Glutamatergic neuron (in vitro differentiated cells): ENCODE results near the gene CACNA1H. TPM values are rescaled to one million over a fixed set of nuclear protein-coding genes. Genes with fewer than 3 reads are reported as not detected.

ENCODE experiments used
- DNase-seq: peaks from one replicate; pipeline ENCODE4 v3.0.0; 2022
- H3K27ac Mint-ChIP-seq: one replicate; pipeline ENCODE4 v1.8.0; 2020; ENCODE audit warnings: mild to moderate bottlenecking, mixed read lengths, inconsistent platforms; ENCODE audit not compliant: unreplicated experiment
- H3K27me3 Mint-ChIP-seq: one replicate; pipeline ENCODE4 v1.8.0; 2020; ENCODE audit warnings: mild to moderate bottlenecking, moderate library complexity, mixed read lengths, inconsistent platforms; ENCODE audit not compliant: unreplicated experiment
- H3K36me3 Mint-ChIP-seq: one replicate; pipeline ENCODE4 v1.8.0; 2020; ENCODE audit warnings: mild to moderate bottlenecking, mixed read lengths, inconsistent platforms; ENCODE audit not compliant: unreplicated experiment
- H3K4me1 Mint-ChIP-seq: one replicate; pipeline ENCODE4 v1.8.0; 2020; ENCODE audit warnings: mild to moderate bottlenecking, low read depth, mixed read lengths, inconsistent platforms; ENCODE audit not compliant: unreplicated experiment
- H3K4me3 Mint-ChIP-seq: one replicate; pipeline ENCODE4 v1.8.0; 2020; ENCODE audit warnings: mild to moderate bottlenecking, mixed read lengths, inconsistent platforms; ENCODE audit not compliant: unreplicated experiment
- H3K9me3 Mint-ChIP-seq: one replicate; pipeline ENCODE4 v1.8.0; 2020; ENCODE audit warnings: mild to moderate bottlenecking, moderate library complexity, mixed read lengths, inconsistent platforms; ENCODE audit not compliant: unreplicated experiment
- CTCF ChIP-seq: fragments of 200-600 bp; sonication (generic); IDR thresholded peaks from one replicate; pipeline ENCODE4 v1.5.0; 2021; ENCODE audit not compliant: partially characterized antibody, unreplicated experiment
- total RNA-seq: library from RNA; stranded (reverse); fragmentation: NEBNext Ultra II Directional; extraction: Animal tissue kit (Norgen Biotek cat#: 25700); gene quantifications from one replicate; pipeline ENCODE4 v1.2.1, GENCODE V29; 2021; ENCODE audit not compliant: unreplicated experiment

Gene CACNA1H
- total RNA-seq, 1 donor from 2014 or later = 161 TPM

DNA sequence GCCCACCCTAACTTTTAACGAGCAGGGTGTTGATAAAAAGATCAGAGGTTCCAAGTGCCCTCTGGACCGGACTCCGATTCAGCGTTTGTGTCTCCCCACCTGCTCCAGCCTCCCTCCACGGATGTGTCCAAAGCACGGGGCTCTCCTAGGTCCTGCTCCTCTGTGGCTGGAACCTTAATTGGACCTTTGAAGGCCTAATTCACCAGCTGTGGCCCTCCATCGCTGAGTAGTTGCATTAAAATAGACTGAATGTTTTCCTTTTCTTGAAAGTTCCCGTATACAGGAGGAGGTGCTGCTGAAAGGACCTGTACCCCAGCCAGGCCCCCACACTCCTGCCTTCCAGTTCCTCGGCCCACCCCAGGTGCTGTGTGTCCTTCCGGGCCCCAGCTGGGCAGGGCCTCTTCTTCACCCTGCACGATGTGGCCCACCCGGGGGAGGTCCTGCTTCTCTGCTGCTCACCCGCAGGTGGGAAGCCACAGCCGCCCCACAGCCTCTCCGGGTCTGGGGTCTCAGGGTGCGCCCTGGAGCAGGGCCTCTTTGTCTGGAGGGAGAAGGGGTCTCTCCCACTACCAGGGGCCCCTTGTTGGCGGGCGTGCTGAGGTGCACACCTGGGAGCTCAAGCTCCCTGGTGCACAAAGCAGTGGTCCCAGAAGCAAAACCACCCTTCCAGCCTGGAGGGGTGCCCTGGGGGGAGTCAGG lies 1.3 kb upstream of the CACNA1H start:
- Mint-ChIP-seq H3K9me3 (peaks cover 12% of the 10 kb centered on the region), H3K36me3 (no peaks in the 10 kb centered on the region), H3K4me3 (no peak overlapping the region), H3K27me3 (peaks cover 14% of the 10 kb centered on the region), H3K27ac (peak overlapping the region; percentile 48), H3K4me1 (peaks cover 11% of the 10 kb centered on the region)
- TF ChIP-seq CTCF = no peak
- no peak for DNase-seq

DNA sequence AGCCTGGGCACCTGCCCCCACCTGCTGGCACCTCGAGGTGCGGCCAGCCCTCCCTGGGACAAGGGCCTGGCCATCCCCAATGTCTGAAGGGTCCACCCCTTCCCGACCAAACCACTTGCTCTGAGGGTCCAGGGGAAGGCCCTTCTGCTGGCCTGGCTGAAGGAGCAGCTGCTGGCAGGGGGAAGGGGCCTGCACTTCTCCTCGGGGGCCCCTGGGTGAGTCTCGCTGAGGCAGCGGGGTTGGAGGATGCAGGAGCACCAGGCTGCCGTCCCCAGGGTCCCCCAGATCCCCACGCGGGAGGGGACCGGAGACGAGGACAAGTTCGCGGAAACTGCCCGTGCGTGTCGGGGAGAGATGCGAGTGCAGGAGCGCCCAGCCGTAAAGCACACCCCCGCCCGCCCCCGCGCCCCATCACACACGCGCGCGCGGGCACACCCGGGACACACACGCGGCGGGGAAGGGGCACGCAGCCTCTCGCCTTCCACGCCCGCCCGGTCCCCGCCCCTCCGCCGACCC lies 725 bp upstream of the CACNA1H start:
- no peak for TF ChIP-seq CTCF
- Mint-ChIP-seq H3K27ac (peak overlapping the region; percentile 64), H3K36me3 (no peaks in the 10 kb centered on the region), H3K27me3 (peaks cover 13% of the 10 kb centered on the region), H3K4me1 (peaks cover 10% of the 10 kb centered on the region), H3K4me3 (peak overlapping the region; percentile 68), H3K9me3 (peaks cover 12% of the 10 kb centered on the region)
- peak; percentile 80 for DNase-seq

- Mint-ChIP-seq H3K27ac (no peak overlapping the region), H3K9me3 (peaks cover 12% of the 10 kb centered on the region), H3K4me1 (peaks cover 10% of the 10 kb centered on the region), H3K27me3 (peaks cover 11% of the 10 kb centered on the region), H3K36me3 (no peaks in the 10 kb centered on the region), H3K4me3 (no peak overlapping the region)
- DNase-seq = no peak
- TF ChIP-seq CTCF = no peak
Observed at GRCh38 chr16:1153480-1154160, 714 bp downstream of the CACNA1H start.

DNA sequence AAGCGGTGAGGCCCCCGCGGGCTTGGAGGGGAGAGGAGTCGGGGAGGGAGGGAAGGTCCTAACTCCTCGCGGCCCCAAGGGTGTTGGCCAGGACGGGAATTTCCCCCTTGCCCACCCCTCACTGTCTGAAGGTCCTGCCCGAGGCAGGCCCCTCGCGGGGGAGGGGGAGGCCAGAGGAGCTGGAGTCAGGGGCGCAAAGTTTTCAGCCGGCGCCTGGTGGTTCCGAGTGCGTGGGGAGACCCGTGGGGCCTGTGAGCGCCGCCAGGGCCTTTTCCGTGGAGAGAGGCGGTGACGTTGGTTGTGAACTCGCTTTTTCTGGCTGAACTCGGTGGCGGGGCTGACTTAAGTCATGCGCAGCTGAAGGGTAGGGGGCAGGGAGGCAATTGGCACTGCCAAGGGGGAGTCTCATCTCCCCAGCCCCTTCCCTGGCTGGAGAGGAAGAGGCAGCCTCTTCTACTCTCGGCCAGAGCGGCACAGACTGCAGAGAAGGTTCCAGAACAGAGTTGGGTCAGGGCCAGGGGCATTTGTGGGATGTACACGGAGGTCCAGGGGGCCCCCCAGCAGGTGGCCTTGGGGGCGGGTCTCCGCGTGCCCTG lies 1.5 kb downstream of the CACNA1H start:
- H3K4me1 Mint-ChIP-seq = peaks cover 10% of the 10 kb centered on the region
- peaks cover 12% of the 10 kb centered on the region for H3K9me3 Mint-ChIP-seq
- H3K36me3 Mint-ChIP-seq = no peaks in the 10 kb centered on the region
- no peak for DNase-seq
- peak overlapping the region; percentile 90 for H3K4me3 Mint-ChIP-seq
- no peak for TF ChIP-seq CTCF
- peaks cover 10% of the 10 kb centered on the region for H3K27me3 Mint-ChIP-seq
- peak overlapping the region; percentile 59 for H3K27ac Mint-ChIP-seq

DNA sequence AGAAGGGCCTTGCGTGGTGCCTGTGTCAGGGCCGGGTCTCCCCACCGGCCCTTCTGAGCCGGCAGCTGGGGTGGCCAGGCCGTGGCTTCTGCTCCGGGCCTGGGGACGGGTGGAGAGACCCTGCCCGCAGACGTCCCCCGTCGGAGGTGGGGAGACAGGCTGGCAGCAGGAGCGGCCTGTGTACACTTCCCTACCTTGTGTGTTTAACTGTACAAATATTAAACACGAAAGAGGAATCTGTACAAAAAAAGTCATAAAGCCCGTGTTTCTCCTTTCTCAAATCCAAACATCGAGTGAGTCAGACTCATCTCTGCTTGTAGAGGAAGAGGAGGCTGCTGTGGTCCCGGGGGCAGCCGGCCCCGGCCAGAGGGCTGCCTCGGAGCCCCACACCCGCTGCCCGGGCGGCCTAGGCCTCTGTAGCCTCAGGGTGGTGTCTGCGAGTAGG lies 2.0 kb downstream of the CACNA1H start:
- no peak for DNase-seq
- Mint-ChIP-seq H3K27me3 (peaks cover 6% of the 10 kb centered on the region), H3K9me3 (peaks cover 12% of the 10 kb centered on the region), H3K36me3 (no peaks in the 10 kb centered on the region), H3K4me1 (peaks cover 8% of the 10 kb centered on the region), H3K27ac (no peak overlapping the region), H3K4me3 (peak overlapping the region; percentile 78)
- no peak for TF ChIP-seq CTCF
